GM12878 (cell line): ENCODE measurements around the gene SNRPD2. TPM values are rescaled to one million over a fixed set of nuclear protein-coding genes. Genes with fewer than 3 reads are reported as not detected.

ENCODE experiments used
- BHLHE40 ChIP-seq, 2 experiments: fragments of 450-650 bp in 1 of 2; IDR thresholded peaks; 2 replicates each; pipeline ENCODE4 v1.6.1; 2011 to 2017; ENCODE audit warnings: low read depth in 2 of 2, borderline replicate concordance in 1 of 2, improper control_type of control experiment in 1 of 2, low read length in 1 of 2, mild to moderate bottlenecking in 1 of 2
- EED ChIP-seq: sonication (generic); IDR thresholded peaks from 2 replicates; pipeline ENCODE4 v1.6.1; 2016; ENCODE audit warnings: antibody characterized with exemption, low read depth
- ESRRA ChIP-seq: IDR thresholded peaks from 2 replicates; pipeline ENCODE4 v1.6.1; 2012; ENCODE audit warnings: mild to moderate bottlenecking, low read length, improper control_type of control experiment
- ETV6 ChIP-seq, 2 experiments: fragments of 450-650 bp in 1 of 2; IDR thresholded peaks in 1 of 2; conservative IDR thresholded peaks in 1 of 2; 2 replicates each; pipeline ENCODE4 v1.6.1; 2014; ENCODE audit warnings: antibody characterized with exemption in 1 of 2, borderline replicate concordance in 1 of 2, low read depth in 1 of 2, mild to moderate bottlenecking in 1 of 2, moderate library complexity in 1 of 2
- EZH2 ChIP-seq: IDR thresholded peaks from 2 replicates; pipeline ENCODE4 v1.6.1; 2012; ENCODE audit warnings: low read depth, mild to moderate bottlenecking, control low read depth, inconsistent platforms, low read length, borderline replicate concordance; ENCODE audit not compliant: control insufficient read depth
- IKZF1 ChIP-seq: fragments of 450-650 bp; conservative IDR thresholded peaks from 2 replicates; pipeline ENCODE4 v1.6.1; 2017; ENCODE audit warnings: antibody characterized with exemption, mild to moderate bottlenecking
- POU2F2 ChIP-seq: IDR thresholded peaks from 3 replicates; pipeline ENCODE4 v1.6.1; 2011; ENCODE audit warnings: low read depth, mild to moderate bottlenecking, low read length, borderline replicate concordance
- RAD21 ChIP-seq: IDR thresholded peaks from 2 replicates; pipeline ENCODE4 v1.6.1; 2011; ENCODE audit warnings: mild to moderate bottlenecking, low read depth, low read length, moderate library complexity; ENCODE audit not compliant: insufficient read depth
- RB1 ChIP-seq: fragments of 450-650 bp; formaldehyde crosslinking; IDR thresholded peaks from 2 replicates; pipeline ENCODE4 v1.6.1; 2017; ENCODE audit warnings: mild to moderate bottlenecking, borderline replicate concordance
- SMC3 ChIP-seq: IDR thresholded peaks from 2 replicates; pipeline ENCODE4 v1.6.1; 2011; ENCODE audit warnings: low read length, improper control_type of control experiment, borderline replicate concordance
- WRNIP1 ChIP-seq: IDR thresholded peaks from 2 replicates; pipeline ENCODE4 v1.6.1; 2011; ENCODE audit warnings: low read depth, low read length, improper control_type of control experiment, borderline replicate concordance
- ZNF24 ChIP-seq: fragments of 450-650 bp; IDR thresholded peaks from 2 replicates; pipeline ENCODE4 v1.6.1; 2017; ENCODE audit warnings: antibody characterized with exemption, mild to moderate bottlenecking
- ZNF622 ChIP-seq: fragments of 450-650 bp; IDR thresholded peaks from 2 replicates; pipeline ENCODE4 v1.6.1; 2017; ENCODE audit warnings: mild to moderate bottlenecking, inconsistent platforms
- polyA plus RNA-seq, 11 experiments: library from polyadenylated mRNA; depleted of rRNA in 4 of 11; unstranded in 6 of 11; stranded (reverse) in 5 of 11; fragments of >200 nt; fragmentation: Nextera tagmentation in 4 of 11; fragmentation: Illumina TruSeq in 1 of 11; extraction: Ambion mirVana in 4 of 11; extraction: Trizol in 1 of 11; gene quantifications; 1 replicate in 1 of 11; 2 replicates in 10 of 11; pipeline versions ENCODE4 v1.2.1 to v1.2.3, GENCODE V29; 2011 to 2016; ENCODE audit warnings: inconsistent platforms in 2 of 11, missing spikeins in 2 of 11, low read depth in 1 of 11
- total RNA-seq, 4 experiments: library from RNA; depleted of rRNA in 3 of 4; stranded (reverse); fragments of >200 nt in 3 of 4; fragmentation: Illumina TruSeq in 1 of 4; extraction: Trizol in 1 of 4; gene quantifications; 2 replicates each; pipeline versions ENCODE4 v1.2.1 to v1.2.3, GENCODE V29; 2013 to 2021
- TF ChIP-seq, protein P1 (sequence below): fragments of 450-650 bp; IDR thresholded peaks from 2 replicates; pipeline ENCODE4 v1.6.1; 2017; ENCODE audit warnings: antibody characterized with exemption, mild to moderate bottlenecking, moderate library complexity
- TF ChIP-seq, protein P2 (sequence below): IDR thresholded peaks from 2 replicates; pipeline ENCODE4 v1.6.1; 2012; ENCODE audit warnings: improper control_type of control experiment, low read depth, low read length; ENCODE audit not compliant: insufficient replicate concordance
- TF ChIP-seq, protein P3 (sequence below): IDR thresholded peaks from 2 replicates; pipeline ENCODE4 v1.6.1; 2011; ENCODE audit warnings: low read depth, mild to moderate bottlenecking, low read length, moderate library complexity, borderline replicate concordance; ENCODE audit errors: extremely low read depth
- TF ChIP-seq, protein P4 (sequence below): fragments of 450-650 bp; IDR thresholded peaks from 2 replicates; pipeline ENCODE4 v1.6.1; 2014; ENCODE audit warnings: mild to moderate bottlenecking

Gene SNRPD2
- total and polyA plus RNA-seq, 10 of the 15 experiments (the other 5 are each of a cell fraction or from before 2014, with no cell fraction given): 526 to 3,621 (median 951) TPM

DNA sequence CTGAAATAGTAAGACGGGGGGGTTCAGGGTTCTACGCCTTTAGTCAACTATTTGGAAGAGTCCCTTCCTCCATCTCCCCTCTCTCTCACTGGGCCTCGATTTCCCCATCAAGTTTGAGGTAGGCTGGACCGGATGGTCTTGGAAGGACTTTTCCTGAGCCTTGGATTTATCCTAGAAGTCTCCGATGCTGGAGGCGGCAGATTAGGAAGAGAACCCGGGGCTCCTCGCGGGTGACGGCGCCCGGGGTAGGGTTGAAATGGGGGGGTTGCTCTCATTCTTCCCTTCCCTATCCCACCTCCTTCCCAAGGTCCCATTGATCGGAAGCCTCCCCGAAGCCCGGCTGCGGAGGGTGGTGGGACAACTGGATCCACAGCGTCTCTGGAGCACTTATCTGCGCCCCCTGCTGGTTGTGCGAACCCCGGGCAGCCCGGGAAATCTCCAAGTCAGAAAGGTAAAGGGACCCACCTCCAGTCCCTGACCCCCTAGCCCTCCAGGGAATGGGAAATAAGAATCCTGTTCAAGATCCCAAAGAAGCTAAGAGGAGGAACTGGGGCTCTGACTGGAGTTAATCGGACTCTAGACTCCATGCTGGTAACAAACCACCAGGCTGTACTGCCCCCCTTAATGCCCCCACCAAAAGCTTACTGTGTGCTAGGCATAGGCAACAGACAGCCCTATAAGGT, 1.5 kb upstream of the SNRPD2 start (continued):
- TF ChIP-seq, protein P1, sequence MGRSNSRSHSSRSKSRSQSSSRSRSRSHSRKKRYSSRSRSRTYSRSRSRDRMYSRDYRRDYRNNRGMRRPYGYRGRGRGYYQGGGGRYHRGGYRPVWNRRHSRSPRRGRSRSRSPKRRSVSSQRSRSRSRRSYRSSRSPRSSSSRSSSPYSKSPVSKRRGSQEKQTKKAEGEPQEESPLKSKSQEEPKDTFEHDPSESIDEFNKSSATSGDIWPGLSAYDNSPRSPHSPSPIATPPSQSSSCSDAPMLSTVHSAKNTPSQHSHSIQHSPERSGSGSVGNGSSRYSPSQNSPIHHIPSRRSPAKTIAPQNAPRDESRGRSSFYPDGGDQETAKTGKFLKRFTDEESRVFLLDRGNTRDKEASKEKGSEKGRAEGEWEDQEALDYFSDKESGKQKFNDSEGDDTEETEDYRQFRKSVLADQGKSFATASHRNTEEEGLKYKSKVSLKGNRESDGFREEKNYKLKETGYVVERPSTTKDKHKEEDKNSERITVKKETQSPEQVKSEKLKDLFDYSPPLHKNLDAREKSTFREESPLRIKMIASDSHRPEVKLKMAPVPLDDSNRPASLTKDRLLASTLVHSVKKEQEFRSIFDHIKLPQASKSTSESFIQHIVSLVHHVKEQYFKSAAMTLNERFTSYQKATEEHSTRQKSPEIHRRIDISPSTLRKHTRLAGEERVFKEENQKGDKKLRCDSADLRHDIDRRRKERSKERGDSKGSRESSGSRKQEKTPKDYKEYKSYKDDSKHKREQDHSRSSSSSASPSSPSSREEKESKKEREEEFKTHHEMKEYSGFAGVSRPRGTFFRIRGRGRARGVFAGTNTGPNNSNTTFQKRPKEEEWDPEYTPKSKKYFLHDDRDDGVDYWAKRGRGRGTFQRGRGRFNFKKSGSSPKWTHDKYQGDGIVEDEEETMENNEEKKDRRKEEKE: no peak
- TF ChIP-seq, protein P2, sequence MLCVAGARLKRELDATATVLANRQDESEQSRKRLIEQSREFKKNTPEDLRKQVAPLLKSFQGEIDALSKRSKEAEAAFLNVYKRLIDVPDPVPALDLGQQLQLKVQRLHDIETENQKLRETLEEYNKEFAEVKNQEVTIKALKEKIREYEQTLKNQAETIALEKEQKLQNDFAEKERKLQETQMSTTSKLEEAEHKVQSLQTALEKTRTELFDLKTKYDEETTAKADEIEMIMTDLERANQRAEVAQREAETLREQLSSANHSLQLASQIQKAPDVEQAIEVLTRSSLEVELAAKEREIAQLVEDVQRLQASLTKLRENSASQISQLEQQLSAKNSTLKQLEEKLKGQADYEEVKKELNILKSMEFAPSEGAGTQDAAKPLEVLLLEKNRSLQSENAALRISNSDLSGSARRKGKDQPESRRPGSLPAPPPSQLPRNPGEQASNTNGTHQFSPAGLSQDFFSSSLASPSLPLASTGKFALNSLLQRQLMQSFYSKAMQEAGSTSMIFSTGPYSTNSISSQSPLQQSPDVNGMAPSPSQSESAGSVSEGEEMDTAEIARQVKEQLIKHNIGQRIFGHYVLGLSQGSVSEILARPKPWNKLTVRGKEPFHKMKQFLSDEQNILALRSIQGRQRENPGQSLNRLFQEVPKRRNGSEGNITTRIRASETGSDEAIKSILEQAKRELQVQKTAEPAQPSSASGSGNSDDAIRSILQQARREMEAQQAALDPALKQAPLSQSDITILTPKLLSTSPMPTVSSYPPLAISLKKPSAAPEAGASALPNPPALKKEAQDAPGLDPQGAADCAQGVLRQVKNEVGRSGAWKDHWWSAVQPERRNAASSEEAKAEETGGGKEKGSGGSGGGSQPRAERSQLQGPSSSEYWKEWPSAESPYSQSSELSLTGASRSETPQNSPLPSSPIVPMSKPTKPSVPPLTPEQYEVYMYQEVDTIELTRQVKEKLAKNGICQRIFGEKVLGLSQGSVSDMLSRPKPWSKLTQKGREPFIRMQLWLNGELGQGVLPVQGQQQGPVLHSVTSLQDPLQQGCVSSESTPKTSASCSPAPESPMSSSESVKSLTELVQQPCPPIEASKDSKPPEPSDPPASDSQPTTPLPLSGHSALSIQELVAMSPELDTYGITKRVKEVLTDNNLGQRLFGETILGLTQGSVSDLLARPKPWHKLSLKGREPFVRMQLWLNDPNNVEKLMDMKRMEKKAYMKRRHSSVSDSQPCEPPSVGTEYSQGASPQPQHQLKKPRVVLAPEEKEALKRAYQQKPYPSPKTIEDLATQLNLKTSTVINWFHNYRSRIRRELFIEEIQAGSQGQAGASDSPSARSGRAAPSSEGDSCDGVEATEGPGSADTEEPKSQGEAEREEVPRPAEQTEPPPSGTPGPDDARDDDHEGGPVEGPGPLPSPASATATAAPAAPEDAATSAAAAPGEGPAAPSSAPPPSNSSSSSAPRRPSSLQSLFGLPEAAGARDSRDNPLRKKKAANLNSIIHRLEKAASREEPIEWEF: no peak
- TF ChIP-seq ETV6 (conservative IDR thresholded peaks at IDR 0.05 in 1 of 2, IDR thresholded peaks at IDR 0.05 in 1 of 2; ENCODE audit: borderline replicate concordance in 1 of 2, low read depth in 1 of 2) (no peak), ESRRA (no peak), ZNF622 (no peak), BHLHE40 (IDR thresholded peaks at IDR 0.05; ENCODE audit: borderline replicate concordance in 1 of 2, low read depth in 2 of 2, low read length in 1 of 2) (0 out of 4 replicates have a peak, but pooled peaks of 1 of the 2 experiments have one; percentile 25), RAD21 (peak; percentile 55), EZH2 (no peak), ZNF24 (no peak), RB1 (0 out of 2 replicates have a peak, but pooled peaks have one; percentile 48), EED (peak; percentile 80; the same call in 1 of the 2 replicates), SMC3 (peak; percentile 71), IKZF1 (peak; percentile 83), POU2F2 (no peak), WRNIP1 (0 out of 2 replicates have a peak, but pooled peaks have one; percentile 60)
- TF ChIP-seq, protein P3, sequence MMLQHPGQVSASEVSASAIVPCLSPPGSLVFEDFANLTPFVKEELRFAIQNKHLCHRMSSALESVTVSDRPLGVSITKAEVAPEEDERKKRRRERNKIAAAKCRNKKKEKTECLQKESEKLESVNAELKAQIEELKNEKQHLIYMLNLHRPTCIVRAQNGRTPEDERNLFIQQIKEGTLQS: no peak
- TF ChIP-seq, protein P4, sequence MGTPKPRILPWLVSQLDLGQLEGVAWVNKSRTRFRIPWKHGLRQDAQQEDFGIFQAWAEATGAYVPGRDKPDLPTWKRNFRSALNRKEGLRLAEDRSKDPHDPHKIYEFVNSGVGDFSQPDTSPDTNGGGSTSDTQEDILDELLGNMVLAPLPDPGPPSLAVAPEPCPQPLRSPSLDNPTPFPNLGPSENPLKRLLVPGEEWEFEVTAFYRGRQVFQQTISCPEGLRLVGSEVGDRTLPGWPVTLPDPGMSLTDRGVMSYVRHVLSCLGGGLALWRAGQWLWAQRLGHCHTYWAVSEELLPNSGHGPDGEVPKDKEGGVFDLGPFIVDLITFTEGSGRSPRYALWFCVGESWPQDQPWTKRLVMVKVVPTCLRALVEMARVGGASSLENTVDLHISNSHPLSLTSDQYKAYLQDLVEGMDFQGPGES: peak; percentile 10; the same call in 1 of the 2 replicates
